ENCODE data around the gene PFKFB3.

PFKFB3 gene

GRCh38 chr10:6171881-6172695 lies 30.6 kb upstream of the PFKFB3 start:
- TF ChIP-seq CTCF (IDR thresholded peaks at IDR 0.05; ENCODE audit: extremely low read depth, missing control alignments) = no peak
- DNase-seq (ENCODE audit: low spot score) = no peak

GRCh38 chr10:6173203-6173602 lies 29.5 kb upstream of the PFKFB3 start:
- no peak for TF ChIP-seq CTCF (IDR thresholded peaks at IDR 0.05; ENCODE audit: extremely low read depth, missing control alignments)
- DNase-seq (ENCODE audit: low spot score) = no peak

GRCh38 chr10:6174201-6174874 lies 28.4 kb upstream of the PFKFB3 start:
- no peak for DNase-seq (ENCODE audit: low spot score)
- TF ChIP-seq CTCF (IDR thresholded peaks at IDR 0.05; ENCODE audit: extremely low read depth, missing control alignments) = no peak

GRCh38 chr10:6175329-6176055 lies 27.2 kb upstream of the PFKFB3 start:
- no peak for TF ChIP-seq CTCF (IDR thresholded peaks at IDR 0.05; ENCODE audit: extremely low read depth, missing control alignments)
- no peak for DNase-seq (ENCODE audit: low spot score)

- DNase-seq (ENCODE audit: low spot score) = no peak
- no peak for TF ChIP-seq CTCF (IDR thresholded peaks at IDR 0.05; ENCODE audit: extremely low read depth, missing control alignments)
Observed at GRCh38 chr10:6176691-6177231, 26.0 kb upstream of the PFKFB3 start.

- DNase-seq (ENCODE audit: low spot score) = no peak
- TF ChIP-seq CTCF (IDR thresholded peaks at IDR 0.05; ENCODE audit: extremely low read depth, missing control alignments) = no peak
Observed at GRCh38 chr10:6177880-6178281, 24.9 kb upstream of the PFKFB3 start.

Measured in GM20000 (cell line).